G401.6 (cell line): ENCODE results near the gene C22orf23.
"Not testable (repeated sequence)": the region's sequence is repeated elsewhere in the genome, so short reads cannot be mapped to it uniquely, and the experiment has no call there.

Experiments used
- FAIRE-seq: peaks from 2 replicates; lab custom pipeline; 2012; peaks lifted over from hg19 to GRCh38; lab: Jason Lieb, UNC

Gene C22orf23

GRCh38 chr22:37982151-37982785, 28.9 kb upstream of the C22orf23 start:
- no peak for FAIRE-seq

DNA sequence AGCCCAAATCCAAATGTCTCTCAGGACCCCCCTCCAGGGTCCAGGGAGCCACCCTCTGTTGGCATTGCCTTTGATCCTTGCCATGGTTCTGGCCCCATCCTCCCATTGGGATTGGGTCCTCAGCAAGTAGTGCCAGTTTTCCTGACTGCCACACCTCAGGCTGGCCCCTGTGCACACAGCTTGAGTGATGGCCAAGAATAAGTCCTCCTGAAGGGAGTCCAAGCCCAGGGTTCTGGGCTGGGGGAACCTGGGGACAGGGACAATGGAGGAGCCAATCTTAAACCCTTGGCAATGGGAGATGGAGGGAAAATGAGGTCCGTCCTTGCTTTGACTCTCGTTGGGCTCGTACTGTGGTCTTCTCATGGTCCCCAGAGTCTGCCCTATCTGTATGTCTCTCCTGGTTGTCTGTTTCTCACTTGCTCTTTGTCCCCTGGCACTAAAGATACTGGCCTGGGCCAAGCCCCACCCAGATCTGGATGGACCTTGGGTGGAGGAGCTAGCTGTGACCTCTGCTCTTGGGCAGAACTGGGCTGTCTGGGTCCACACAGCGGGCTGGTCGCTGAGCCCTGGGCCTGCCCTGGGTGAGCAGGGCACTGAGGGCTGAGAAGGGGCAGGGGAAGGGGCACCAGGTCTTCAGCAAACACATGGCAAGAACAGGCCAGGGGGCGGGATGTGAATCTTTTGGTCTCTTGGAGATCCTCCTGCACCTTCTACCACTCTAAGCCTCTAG, 28.0 kb upstream of the C22orf23 start:
- FAIRE-seq: no peak

DNA sequence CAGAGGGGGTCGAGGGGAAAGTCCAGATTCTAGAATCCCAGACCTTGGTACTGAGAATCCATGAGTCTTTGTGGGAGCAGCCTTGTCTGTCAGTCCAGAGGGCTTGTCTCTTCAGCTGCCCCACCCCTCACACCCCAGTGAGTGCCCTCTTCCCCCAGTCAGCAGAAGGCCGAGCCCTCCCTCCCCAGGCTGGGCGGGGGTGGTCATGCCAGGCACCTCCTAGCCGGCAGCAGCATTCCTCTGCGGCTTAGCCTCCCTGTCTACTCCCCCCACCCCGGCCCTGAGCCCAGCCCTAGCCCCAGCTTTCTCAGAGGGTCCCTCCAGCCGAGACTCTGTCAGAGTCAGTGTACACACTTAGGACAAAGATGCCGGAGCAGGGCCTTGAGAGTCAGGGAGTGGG, 26.4 kb upstream of the C22orf23 start:
- FAIRE-seq: no peak

GRCh38 chr22:37976547-37976946, 23.1 kb upstream of the C22orf23 start:
- no peak for FAIRE-seq

GRCh38 chr22:37976022-37976421, 22.6 kb upstream of the C22orf23 start:
- FAIRE-seq: not testable (repeated sequence)

- no peak for FAIRE-seq
These were observed 21.8 kb upstream of the C22orf23 start for GRCh38 chr22:37975153-37975552.

GRCh38 chr22:37973271-37974170, 20.1 kb upstream of the C22orf23 start:
- no peak for FAIRE-seq

- FAIRE-seq: no peak
These were observed 19.1 kb upstream of the C22orf23 start for GRCh38 chr22:37972527-37972926.

DNA sequence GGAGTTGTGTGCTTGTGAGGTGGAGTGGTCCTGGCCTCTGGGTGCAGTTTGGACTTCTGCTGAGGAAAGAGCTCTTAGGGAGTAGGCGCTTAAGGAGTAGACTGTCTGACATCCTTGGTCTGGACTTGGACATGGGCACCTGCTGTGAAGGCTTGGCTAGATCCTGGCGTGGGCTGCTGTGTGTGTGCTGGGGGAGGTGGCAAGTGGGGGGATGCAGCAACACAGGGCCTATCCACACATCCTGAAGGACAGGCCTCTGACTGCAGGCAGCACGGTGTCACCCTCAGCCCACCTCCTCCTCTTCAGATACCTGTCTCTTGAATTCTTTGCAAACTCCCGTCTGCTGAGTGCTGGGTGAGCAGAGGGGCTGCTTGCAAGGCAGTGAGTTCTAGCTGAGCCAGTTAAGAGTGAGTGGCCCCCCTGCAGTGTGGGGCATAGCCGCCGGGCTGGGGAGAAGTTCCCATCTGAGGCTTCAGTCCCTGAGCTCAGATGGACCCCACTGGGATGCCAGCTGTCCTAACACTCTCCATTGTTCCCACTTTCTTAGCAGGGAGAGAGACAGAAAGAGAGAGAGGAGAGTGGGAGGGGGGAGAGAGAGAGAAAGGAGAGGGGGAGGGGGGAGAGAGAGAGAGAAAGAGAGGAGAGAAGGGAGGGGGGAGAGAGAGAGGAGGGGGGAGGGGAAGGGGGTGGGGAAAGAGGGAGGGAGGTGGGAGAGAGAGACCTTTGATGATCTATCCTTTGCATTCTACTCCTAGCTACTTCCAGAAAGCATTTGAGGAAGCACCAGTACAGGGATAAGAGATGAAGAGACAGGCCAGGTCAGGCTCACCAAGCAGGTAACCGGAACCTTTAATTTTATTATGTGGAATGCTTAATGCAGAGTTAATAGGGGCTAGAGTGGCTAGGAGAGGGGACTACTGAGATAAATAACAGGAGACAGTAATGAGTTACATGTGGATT, 18.4 kb upstream of the C22orf23 start:
- no peak for FAIRE-seq

DNA sequence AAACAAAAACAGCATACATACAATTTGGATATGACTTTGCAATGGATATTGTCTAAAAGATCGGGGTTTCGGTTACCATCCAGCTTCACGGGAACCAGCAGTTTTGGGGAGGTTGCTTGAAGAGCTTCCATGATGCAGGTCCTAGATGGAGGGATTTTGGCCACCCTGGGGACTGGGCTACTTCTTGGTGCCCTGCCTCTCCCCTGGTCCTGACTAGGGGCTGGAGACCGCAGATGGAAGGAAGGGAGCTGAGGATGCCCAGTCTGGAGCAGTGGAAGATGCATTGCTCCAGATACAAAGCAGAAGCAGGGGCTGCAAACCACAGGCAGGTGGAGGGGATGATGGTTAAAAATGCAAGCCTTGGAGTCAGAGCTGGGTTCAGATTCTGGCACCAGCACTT, 17.5 kb upstream of the C22orf23 start:
- no peak for FAIRE-seq

GRCh38 chr22:37968452-37969251, 15.3 kb upstream of the C22orf23 start:
- no peak for FAIRE-seq

DNA sequence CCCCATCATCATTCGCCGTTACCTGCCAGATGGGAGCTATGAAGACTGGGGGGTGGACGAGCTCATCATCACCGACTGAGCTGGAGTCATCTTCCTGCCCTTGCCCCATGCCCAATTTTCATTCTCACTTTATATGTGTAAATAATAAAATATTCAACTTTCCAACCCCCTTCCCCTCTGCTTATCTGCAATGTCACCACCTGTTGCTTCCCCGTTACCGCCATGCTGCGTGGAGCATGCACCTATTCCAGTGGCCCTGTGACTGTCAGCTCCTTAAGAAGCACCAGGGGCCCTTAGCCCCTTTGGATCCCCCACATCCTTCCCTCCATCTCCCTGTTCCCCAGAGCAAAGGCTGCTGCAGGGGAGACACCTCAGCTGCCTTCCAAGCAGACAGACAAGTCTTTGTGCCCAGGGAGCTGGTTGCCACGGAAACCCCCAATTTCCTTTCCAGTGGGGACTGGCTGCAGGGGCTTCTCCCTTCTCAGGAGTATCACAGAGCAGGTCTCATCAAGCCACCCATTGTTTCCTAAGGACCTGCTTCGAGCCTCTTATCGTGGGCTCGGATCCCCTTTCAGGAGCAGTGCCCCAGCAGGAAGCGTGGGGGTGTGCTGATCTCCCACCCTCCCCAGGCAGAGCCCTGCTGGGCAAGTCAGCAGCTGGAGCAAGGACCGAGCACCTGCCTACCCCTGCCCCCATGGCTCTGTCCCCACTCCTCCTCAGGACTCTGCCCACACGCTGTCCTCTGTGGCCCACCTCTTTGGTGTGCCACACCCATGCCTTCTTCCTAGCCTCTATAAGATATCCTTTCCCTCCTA, 14.4 kb upstream of the C22orf23 start:
- no peak for FAIRE-seq

- FAIRE-seq: no peak
These were observed 13.7 kb upstream of the C22orf23 start for GRCh38 chr22:37967147-37967546.

DNA sequence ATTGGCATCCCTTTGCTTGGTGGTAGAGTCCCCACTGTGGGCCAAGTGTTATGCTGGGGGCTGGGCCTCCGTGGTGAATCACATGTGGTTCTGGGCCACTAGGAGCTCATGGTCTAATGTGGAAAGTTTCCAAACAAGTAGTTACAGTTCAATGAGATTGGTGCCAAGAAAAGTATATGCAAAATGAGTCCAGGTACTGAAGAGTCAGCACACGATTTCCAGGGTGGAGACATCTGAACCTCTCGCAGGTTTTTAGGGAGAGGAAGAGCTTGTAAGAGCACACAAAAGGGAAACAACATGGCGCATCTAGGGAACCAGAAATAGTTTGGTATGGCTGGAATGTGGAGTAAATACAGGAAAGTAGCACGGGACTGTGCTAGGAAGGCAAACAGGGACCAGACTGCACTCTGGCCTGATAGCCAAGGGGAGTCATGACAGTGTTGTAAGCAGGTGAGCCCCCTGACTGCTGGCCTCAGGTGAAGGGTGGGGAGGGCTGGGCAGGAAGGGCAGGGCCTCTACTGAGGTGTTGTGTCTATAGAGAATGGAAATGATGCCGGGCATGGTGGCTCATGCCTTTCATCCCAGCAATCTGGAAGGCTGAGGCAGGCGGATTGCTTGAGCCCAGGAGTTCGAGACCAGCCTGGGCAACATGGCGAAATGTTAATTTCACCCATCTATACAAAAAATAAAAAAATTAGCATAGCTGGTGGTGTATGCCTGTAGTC, 12.7 kb upstream of the C22orf23 start:
- no peak for FAIRE-seq

DNA sequence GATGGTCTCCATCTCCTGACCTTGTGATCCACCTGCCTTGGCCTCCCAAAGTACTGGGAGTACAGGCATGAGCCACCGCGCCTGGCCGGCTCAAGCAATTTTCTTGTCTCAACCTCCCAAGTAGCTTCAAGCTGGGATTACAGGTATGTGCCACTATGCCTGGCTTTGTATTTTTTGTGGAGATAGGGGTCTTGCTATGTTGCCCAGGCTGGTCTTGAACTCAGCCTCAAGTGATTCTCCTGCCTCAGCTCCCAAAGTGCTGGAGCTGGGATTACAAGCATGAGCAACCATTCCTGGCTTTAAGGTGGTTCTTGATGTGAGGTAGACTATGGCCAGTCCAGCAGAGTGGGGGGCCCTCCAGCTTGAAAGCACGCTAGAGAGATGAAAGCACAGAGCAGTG, 7.7 kb upstream of the C22orf23 start:
- no peak for FAIRE-seq

GRCh38 chr22:37959231-37959825, 5.9 kb upstream of the C22orf23 start:
- FAIRE-seq: no peak

GRCh38 chr22:37957232-37957631, 3.8 kb upstream of the C22orf23 start:
- no peak for FAIRE-seq

- not testable (repeated sequence) for FAIRE-seq
These were observed 2.5 kb upstream of the C22orf23 start for GRCh38 chr22:37955825-37956397.

DNA sequence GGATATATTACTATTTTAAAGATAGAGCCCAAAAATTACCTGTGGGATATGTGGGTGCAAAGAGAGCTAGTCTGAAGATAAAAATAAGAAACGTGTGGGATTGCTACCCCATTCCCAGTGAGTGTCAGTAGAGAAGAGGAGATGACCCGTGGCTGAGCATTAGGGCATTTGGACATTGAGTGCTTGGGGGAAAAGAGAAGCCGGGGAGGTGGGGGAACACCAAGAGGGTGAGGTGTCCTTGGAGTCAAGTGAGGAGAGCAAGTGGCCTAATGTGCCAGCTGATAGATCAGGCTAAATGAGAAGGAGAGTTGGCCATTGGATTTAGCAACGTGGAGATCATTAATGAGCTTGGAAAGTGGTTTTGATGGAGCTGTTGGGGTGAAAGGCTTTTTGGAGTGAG, 1.3 kb upstream of the C22orf23 start:
- no peak for FAIRE-seq
